Osteoblast (primary cell): ENCODE data around the gene PPARG. TPM values are rescaled to one million over a fixed set of nuclear protein-coding genes. Genes with fewer than 3 reads are reported as not detected.
A peak's percentile ranks its signal among the peaks of the same experiment; 100 is the strongest.
"Not testable (repeated sequence)": the region's sequence is repeated elsewhere in the genome, so short reads cannot be mapped to it uniquely, and the experiment has no call there.

Experiments
- DNase-seq: peaks from one replicate; pipeline ENCODE4 v3.0.0; 2011; ENCODE audit warnings: low spot score, mixed read lengths; ENCODE audit not compliant: insufficient read length; ENCODE audit errors: missing footprints
- H2AFZ ChIP-seq: 2 replicates; pipeline ENCODE4 v1.6.0; 2011; ENCODE audit warnings: mild to moderate bottlenecking, low read length
- H3K27ac ChIP-seq: 2 replicates; pipeline ENCODE4 v1.5.1; 2011; ENCODE audit warnings: mild to moderate bottlenecking, low read depth, low read length, moderate library complexity
- H3K27me3 ChIP-seq: 2 replicates; pipeline ENCODE4 v1.6.0; 2012; ENCODE audit warnings: mild to moderate bottlenecking, control low read depth, inconsistent platforms, low read length, moderate library complexity; ENCODE audit not compliant: insufficient read depth
- H3K36me3 ChIP-seq: 2 replicates; pipeline ENCODE4 v1.5.1; 2011; ENCODE audit warnings: mild to moderate bottlenecking, low read length, control low read depth, moderate library complexity; ENCODE audit not compliant: insufficient read depth
- H3K4me1 ChIP-seq: 2 replicates; pipeline ENCODE4 v1.5.1; 2011; ENCODE audit warnings: mild to moderate bottlenecking, low read length, control low read depth, moderate library complexity; ENCODE audit not compliant: insufficient read depth
- H3K4me2 ChIP-seq: 2 replicates; pipeline ENCODE4 v1.6.0; 2011; ENCODE audit warnings: mild to moderate bottlenecking, low read length; ENCODE audit not compliant: insufficient read depth
- H3K4me3 ChIP-seq: fragments of 200-600 bp; sonication (generic); 3 replicates; pipeline ENCODE4 v1.5.1; 2012; ENCODE audit warnings: mild to moderate bottlenecking, low read length, inconsistent platforms; ENCODE audit not compliant: insufficient read depth
- H3K79me2 ChIP-seq: 2 replicates; pipeline ENCODE4 v1.6.0; 2012; ENCODE audit warnings: mild to moderate bottlenecking, low read length, control low read depth, inconsistent platforms; ENCODE audit not compliant: insufficient read depth
- H3K9me3 ChIP-seq: 2 replicates; pipeline ENCODE4 v1.5.1; 2011; ENCODE audit warnings: low read depth, low read length, control low read depth
- H4K20me1 ChIP-seq: 2 replicates; pipeline ENCODE4 v1.6.0; 2012; ENCODE audit warnings: mild to moderate bottlenecking, low read length, control low read depth; ENCODE audit not compliant: insufficient read depth
- CTCF ChIP-seq: IDR thresholded peaks from 2 replicates; pipeline ENCODE4 v1.5.1; 2011; ENCODE audit warnings: mild to moderate bottlenecking, low read depth, low read length, moderate library complexity; ENCODE audit errors: extremely low read depth
- total RNA-seq: library from RNA; depleted of rRNA; stranded (reverse); fragments of >200 nt; gene quantifications from 2 replicates; pipeline ENCODE4 v1.2.3, GENCODE V29; 2012

PPARG gene
- total RNA-seq, 1 donor = 7.2 TPM

DNA sequence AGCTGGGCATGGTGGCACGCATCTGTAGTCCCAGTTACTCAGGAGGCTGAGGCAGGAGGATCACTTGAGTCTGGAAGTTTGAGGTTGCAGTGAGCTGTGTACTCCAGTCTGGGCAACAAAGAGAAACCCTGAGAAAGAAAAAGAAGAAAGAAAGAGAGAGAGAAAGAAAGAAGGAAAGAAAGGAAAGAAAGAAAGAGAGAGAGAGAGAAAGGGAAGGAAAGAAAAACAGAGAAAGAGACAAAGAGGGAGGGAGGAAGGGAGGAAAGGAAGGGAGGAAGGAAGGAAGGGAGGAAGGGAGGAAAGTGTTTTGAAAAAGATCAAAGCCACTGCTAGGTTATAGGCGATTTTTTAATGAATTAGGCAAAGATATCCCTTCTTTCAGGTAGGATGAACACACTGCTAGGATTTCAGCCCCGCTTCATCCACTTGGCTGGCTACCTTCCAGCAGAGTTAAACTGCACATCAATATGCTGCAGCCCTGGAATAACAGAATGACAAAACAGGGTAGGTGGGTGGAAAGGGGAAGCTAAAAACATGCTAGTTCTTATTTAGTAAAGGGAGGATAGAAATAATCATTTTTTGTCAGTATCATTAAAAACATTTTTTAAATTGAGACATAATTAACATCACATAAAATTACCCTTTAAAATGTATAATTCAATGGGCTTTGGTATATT lies 12.8 kb upstream of the PPARG start:
- no peaks in the 10 kb centered on the region for H3K27me3 ChIP-seq
- H3K4me1 ChIP-seq = peaks cover 2% of the 10 kb centered on the region
- H3K27ac ChIP-seq = no peak overlapping the region
- DNase-seq = no peak
- no peaks in the 10 kb centered on the region for H4K20me1 ChIP-seq
- no peaks in the 10 kb centered on the region for H3K9me3 ChIP-seq
- no peak overlapping the region for H2AFZ ChIP-seq
- no peak overlapping the region for H3K4me2 ChIP-seq
- no peak for TF ChIP-seq CTCF
- no peaks in the 10 kb centered on the region for H3K79me2 ChIP-seq
- no peak overlapping the region for H3K4me3 ChIP-seq
- H3K36me3 ChIP-seq = no peaks in the 10 kb centered on the region

- H3K36me3 ChIP-seq, H3K79me2 ChIP-seq, H3K4me1 ChIP-seq, H3K4me3 ChIP-seq, H2AFZ ChIP-seq, H3K27ac ChIP-seq, H3K4me2 ChIP-seq, H4K20me1 ChIP-seq, DNase-seq, H3K27me3 ChIP-seq, H3K9me3 ChIP-seq: not testable (repeated sequence)
These were observed 12.0 kb upstream of the PPARG start for GRCh38 chr3:12276827-12277226.

DNA sequence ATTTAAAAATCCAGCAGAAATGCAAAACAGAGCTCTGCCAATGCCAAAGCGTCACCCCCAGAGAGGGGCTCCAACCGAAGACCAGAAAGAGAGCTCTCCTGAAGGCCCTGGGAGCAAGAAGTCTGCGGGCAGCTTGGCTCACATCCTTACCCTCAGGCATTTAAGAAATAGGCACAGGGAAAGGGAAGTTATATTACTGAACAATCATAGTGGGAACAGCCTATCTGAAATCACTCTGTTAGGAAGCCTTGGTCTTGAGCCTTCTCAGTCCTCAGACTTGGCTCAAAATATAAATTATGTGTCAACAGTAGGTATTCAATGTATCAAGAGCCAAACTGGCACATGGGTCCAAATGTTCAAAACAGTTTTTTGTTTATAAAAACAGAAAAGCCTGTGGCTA lies 10.3 kb upstream of the PPARG start:
- no peaks in the 10 kb centered on the region for H3K27me3 ChIP-seq
- DNase-seq = no peak

DNA sequence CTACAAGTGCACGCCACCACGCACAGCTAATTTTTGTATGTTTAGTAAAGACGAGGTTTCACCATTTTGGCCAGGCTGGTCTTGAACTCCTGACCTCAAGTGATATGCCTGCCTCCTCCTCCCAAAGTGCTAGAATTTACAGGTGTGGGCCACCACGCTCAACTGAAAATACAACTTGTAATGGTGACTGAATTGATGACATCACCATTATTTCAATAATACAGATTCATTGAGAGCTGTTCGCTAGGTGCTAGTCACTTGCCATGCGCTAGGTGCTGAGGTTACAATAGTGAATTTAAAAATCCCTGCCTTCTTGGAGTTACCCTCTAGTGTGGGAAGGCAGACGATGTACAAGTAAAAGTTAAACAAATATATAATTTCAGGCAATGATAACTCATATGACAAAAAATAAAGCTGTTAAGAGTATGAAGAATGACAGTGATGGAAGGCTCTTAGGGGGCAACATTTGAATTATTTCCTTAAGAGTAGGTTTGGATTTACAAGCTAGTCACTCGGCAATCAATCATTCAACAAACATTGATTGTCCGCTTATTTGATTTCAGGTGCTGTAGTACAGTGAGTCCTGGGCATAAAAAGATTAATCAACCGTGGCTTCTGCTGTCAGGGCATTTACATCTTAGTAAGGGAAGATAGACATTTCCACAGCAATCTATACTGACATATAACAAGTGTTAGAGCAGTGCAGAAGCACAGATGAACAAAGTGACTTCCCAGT lies 9.1 kb upstream of the PPARG start:
- no peak for TF ChIP-seq CTCF
- Histone ChIP-seq H4K20me1 (no peaks in the 10 kb centered on the region), H3K4me3 (no peak overlapping the region), H2AFZ (peak overlapping the region; percentile 39), H3K27me3 (no peaks in the 10 kb centered on the region), H3K79me2 (no peaks in the 10 kb centered on the region), H3K4me2 (peak overlapping the region; percentile 46), H3K27ac (no peak overlapping the region), H3K4me1 (peaks cover 2% of the 10 kb centered on the region), H3K36me3 (no peaks in the 10 kb centered on the region), H3K9me3 (no peaks in the 10 kb centered on the region)
- DNase-seq = no peak

More for the DNA sequence above, 10.3 kb upstream of the PPARG start:
- no peak overlapping the region for H3K4me3 ChIP-seq
- H2AFZ ChIP-seq = no peak overlapping the region
- no peaks in the 10 kb centered on the region for H3K9me3 ChIP-seq
- H3K4me2 ChIP-seq = no peak overlapping the region
- H3K27ac ChIP-seq = no peak overlapping the region
- H3K79me2 ChIP-seq = no peaks in the 10 kb centered on the region
- H3K4me1 ChIP-seq = peaks cover 2% of the 10 kb centered on the region
- no peaks in the 10 kb centered on the region for H4K20me1 ChIP-seq
- TF ChIP-seq CTCF = no peak
- no peaks in the 10 kb centered on the region for H3K36me3 ChIP-seq
